Thyroid gland (tissue), 4 donors: ENCODE results near the gene ANKMY1.
"Not testable (repeated sequence)": the region's sequence is repeated elsewhere in the genome, so short reads cannot be mapped to it uniquely, and the experiment has no call there.

ENCODE experiments used
- POLR2A ChIP-seq, 2 donors: fragments of 450-650 bp; IDR thresholded peaks; one replicate each; pipeline ENCODE4 v1.6.1; 2017; ENCODE audit warnings: antibody characterized with exemption in 2 of 2, mild to moderate bottlenecking in 2 of 2, moderate library complexity in 1 of 2
- TF ChIP-seq, protein P1 (sequence below), 6 experiments: fragments of 200-600 bp in 3 of 6; fragments of 450-650 bp in 3 of 6; sonication (generic) in 3 of 6; IDR thresholded peaks; one replicate each; pipeline ENCODE4 v1.5.1; 2016 to 2019; ENCODE audit warnings: antibody characterized with exemption in 6 of 6, mild to moderate bottlenecking in 2 of 6, inconsistent platforms in 1 of 6, moderate library complexity in 1 of 6

DNA sequence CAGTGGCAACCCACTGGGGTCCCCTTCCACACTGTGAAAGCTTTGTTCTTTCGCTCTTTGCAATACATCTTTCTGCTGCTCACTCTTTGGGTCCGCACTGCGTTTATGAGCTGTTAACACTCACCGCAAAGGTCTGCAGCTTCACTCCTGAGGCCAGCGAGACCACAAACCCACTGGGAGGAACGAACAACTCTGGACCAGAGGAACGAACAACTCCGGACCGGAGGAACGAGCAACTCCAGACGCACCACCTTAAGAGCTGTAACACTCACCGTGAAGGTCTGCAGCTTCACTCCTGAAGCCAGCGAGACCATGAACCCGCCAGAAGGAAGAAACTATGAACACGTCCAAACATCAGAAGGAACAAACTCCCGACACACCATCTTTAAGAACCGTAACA is 18.7 kb downstream of the ANKMY1 start:
- TF ChIP-seq, protein P1, sequence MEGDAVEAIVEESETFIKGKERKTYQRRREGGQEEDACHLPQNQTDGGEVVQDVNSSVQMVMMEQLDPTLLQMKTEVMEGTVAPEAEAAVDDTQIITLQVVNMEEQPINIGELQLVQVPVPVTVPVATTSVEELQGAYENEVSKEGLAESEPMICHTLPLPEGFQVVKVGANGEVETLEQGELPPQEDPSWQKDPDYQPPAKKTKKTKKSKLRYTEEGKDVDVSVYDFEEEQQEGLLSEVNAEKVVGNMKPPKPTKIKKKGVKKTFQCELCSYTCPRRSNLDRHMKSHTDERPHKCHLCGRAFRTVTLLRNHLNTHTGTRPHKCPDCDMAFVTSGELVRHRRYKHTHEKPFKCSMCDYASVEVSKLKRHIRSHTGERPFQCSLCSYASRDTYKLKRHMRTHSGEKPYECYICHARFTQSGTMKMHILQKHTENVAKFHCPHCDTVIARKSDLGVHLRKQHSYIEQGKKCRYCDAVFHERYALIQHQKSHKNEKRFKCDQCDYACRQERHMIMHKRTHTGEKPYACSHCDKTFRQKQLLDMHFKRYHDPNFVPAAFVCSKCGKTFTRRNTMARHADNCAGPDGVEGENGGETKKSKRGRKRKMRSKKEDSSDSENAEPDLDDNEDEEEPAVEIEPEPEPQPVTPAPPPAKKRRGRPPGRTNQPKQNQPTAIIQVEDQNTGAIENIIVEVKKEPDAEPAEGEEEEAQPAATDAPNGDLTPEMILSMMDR (IDR thresholded peaks at IDR 0.05) = not testable (repeated sequence)
- not testable (repeated sequence) for TF ChIP-seq POLR2A (IDR thresholded peaks at IDR 0.05)
